PC-9 (cell line): ENCODE results near the gene REXO5. TPM values are rescaled to one million over a fixed set of nuclear protein-coding genes. Genes with fewer than 3 reads are reported as not detected.

Source experiments
- BruUV-seq: library from RNA; stranded (reverse); fragments of 400-500 nt; replicated peaks from 2 replicates; lab custom pipeline; 2021; lab: Mats Ljungman, UMichigan
- CTCF ChIA-PET: fragments of 300-600 bp; sonication (Branson Sonifier 250); formaldehyde crosslinking; loops from one replicate; lab custom pipeline; 2022; ENCODE audit warnings: antibody characterized with exemption; lab: Charles Lee
- POLR2A ChIA-PET: fragments of 300-600 bp; sonication (Branson Sonifier 250); formaldehyde crosslinking; loops from one replicate; lab custom pipeline; 2022; ENCODE audit warnings: antibody characterized with exemption; ENCODE audit not compliant: unreplicated experiment; lab: Charles Lee
- DNase-seq, 2 experiments: peaks; one replicate each; pipeline versions ENCODE4 v3.0.0 to v3.0.0-alpha.2; 2015 to 2022; ENCODE audit warnings: mixed read lengths in 1 of 2
- H2AFZ ChIP-seq: fragments of 200-600 bp; sonication (generic); 2 replicates; pipeline ENCODE4 v1.8.1; 2017; ENCODE audit warnings: antibody characterized with exemption
- H3F3A ChIP-seq: fragments of 200-600 bp; sonication (generic); 2 replicates; pipeline ENCODE4 v1.8.1; 2017; ENCODE audit warnings: antibody characterized with exemption, mild to moderate bottlenecking, low read depth; ENCODE audit not compliant: insufficient read depth
- H3K27ac ChIP-seq: fragments of 200-600 bp; sonication (generic); 2 replicates; pipeline ENCODE4 v1.6.1; 2016; ENCODE audit warnings: mixed run types
- H3K27me3 ChIP-seq: fragments of 200-600 bp; sonication (generic); 2 replicates; pipeline ENCODE4 v1.6.1; 2016; ENCODE audit warnings: low read depth, mixed run types; ENCODE audit not compliant: insufficient read depth
- H3K36me3 ChIP-seq: fragments of 200-600 bp; sonication (generic); 2 replicates; pipeline ENCODE4 v1.6.1; 2016; ENCODE audit warnings: low read depth, mixed run types
- H3K4me1 ChIP-seq: fragments of 200-600 bp; sonication (generic); replicated peaks from 2 replicates; pipeline ENCODE4 v1.6.1; 2016; ENCODE audit warnings: mixed run types; ENCODE audit not compliant: insufficient read depth
- H3K4me2 ChIP-seq: fragments of 200-600 bp; sonication (generic); 2 replicates; pipeline ENCODE4 v1.6.1; 2017; ENCODE audit warnings: mixed run types
- H3K4me3 ChIP-seq: fragments of 200-600 bp; sonication (generic); 2 replicates; pipeline ENCODE4 v1.6.1; 2016; ENCODE audit warnings: mixed run types
- H3K79me2 ChIP-seq: fragments of 200-600 bp; sonication (generic); 2 replicates; pipeline ENCODE4 v1.6.1; 2017; ENCODE audit warnings: low read depth, mixed run types
- H3K9me2 ChIP-seq: fragments of 200-600 bp; sonication (generic); 2 replicates; pipeline ENCODE4 v1.8.1; 2017; ENCODE audit warnings: mild to moderate bottlenecking; ENCODE audit not compliant: insufficient read depth
- H3K9me3 ChIP-seq: fragments of 200-600 bp; sonication (generic); 2 replicates; pipeline ENCODE4 v1.8.1; 2016; ENCODE audit warnings: low read depth; ENCODE audit not compliant: insufficient read depth
- H4K20me1 ChIP-seq: fragments of 200-600 bp; sonication (generic); 2 replicates; pipeline ENCODE4 v1.8.1; 2017; ENCODE audit not compliant: insufficient read depth
- EZH2 ChIP-seq: fragments of 200-600 bp; sonication (generic); IDR thresholded peaks from 2 replicates; pipeline ENCODE4 v1.8.0; 2017; ENCODE audit warnings: antibody characterized with exemption, low read depth
- intact Hi-C: fragments of 100-400 bp; cut with micrococcal nuclease; formaldehyde crosslinking; loops from one replicate; pipeline ENCODE4 v1.10.0; 2022; ENCODE audit not compliant: unreplicated experiment
- total RNA-seq: library from RNA; stranded (reverse); gene quantifications from 2 replicates; pipeline ENCODE4 v1.2.3, GENCODE V29; 2021
- TF ChIP-seq, protein P1 (sequence below): fragments of 200-600 bp; sonication (generic); conservative IDR thresholded peaks from 2 replicates; pipeline ENCODE4 v1.6.1; 2017; ENCODE audit warnings: mixed run types, antibody characterized with exemption, mild to moderate bottlenecking, moderate library complexity

Gene REXO5
- total RNA-seq, 1 experiment from 2014 or later, result 13.2 TPM

DNA sequence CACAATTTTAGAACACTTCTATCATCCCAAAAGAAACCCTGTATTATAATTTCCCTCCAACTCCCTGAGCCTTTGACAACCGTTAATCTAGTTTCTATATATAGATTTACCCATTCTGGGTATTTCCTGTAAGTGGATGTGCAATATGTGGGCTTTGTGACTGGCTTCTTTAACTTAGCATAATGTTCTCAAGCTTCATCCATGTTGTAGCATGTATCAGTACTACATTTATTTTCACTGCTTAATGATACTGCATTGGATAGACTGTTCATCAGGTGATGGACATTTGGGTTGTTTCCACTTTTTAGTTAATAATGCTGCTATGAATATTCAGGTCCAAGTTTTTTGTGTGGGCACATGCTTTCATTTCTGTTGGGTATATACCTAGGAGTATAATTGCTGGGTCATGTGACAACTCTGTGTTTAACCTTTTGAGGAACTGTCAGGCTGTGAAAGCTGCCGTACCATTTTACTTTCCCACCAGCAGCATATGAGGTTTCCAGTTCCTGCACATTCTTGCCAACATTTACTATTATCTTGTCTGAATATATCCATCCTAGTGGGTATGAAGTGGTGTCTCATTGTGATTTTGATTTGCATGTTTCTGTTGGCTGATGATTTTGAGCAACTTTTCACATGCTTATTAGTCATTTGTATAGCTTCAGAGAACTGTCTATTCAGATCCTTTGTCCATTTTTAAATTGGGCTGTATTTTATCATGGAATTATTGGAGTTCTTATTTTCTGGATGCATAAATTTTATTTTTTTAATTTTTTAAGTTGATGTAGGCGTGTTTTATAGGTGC, 16.4 kb downstream of the REXO5 start:
- no peaks in the 10 kb centered on the region; the same call in 1 of the 2 replicates for H3F3A ChIP-seq
- CTCF ChIA-PET, result no interaction called here
- POLR2A ChIA-PET, result no interaction called here
- TF ChIP-seq, protein P1, sequence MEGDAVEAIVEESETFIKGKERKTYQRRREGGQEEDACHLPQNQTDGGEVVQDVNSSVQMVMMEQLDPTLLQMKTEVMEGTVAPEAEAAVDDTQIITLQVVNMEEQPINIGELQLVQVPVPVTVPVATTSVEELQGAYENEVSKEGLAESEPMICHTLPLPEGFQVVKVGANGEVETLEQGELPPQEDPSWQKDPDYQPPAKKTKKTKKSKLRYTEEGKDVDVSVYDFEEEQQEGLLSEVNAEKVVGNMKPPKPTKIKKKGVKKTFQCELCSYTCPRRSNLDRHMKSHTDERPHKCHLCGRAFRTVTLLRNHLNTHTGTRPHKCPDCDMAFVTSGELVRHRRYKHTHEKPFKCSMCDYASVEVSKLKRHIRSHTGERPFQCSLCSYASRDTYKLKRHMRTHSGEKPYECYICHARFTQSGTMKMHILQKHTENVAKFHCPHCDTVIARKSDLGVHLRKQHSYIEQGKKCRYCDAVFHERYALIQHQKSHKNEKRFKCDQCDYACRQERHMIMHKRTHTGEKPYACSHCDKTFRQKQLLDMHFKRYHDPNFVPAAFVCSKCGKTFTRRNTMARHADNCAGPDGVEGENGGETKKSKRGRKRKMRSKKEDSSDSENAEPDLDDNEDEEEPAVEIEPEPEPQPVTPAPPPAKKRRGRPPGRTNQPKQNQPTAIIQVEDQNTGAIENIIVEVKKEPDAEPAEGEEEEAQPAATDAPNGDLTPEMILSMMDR, result no peak
- TF ChIP-seq EZH2, result no peak
- H3K4me3 ChIP-seq, result no peak overlapping the region
- no peaks in the 10 kb centered on the region for H4K20me1 ChIP-seq
- no peak overlapping the region for H3K4me2 ChIP-seq
- H3K4me1 ChIP-seq, result no peaks in the 10 kb centered on the region
- H3K9me3 ChIP-seq, result no peaks in the 10 kb centered on the region
- BruUV-seq, result no TSS peak
- H3K27ac ChIP-seq, result no peak overlapping the region
- H3K9me2 ChIP-seq, result no peaks in the 10 kb centered on the region
- no peaks in the 10 kb centered on the region for H3K79me2 ChIP-seq
- no peak overlapping the region for H2AFZ ChIP-seq
- peaks cover 3% of the 10 kb centered on the region; the same call in 1 of the 2 replicates for H3K36me3 ChIP-seq
- no peaks in the 10 kb centered on the region for H3K27me3 ChIP-seq
- intact Hi-C loops, result no loop called here
- DNase-seq, result no peak

GRCh38 chr16:20826039-20826566, 19.8 kb downstream of the REXO5 start:
- no peaks in the 10 kb centered on the region; the same call in 1 of the 2 replicates for H3F3A ChIP-seq
- H3K4me3 ChIP-seq, result no peak overlapping the region
- BruUV-seq, result no TSS peak
- H3K36me3 ChIP-seq, result peaks cover 3% of the 10 kb centered on the region; the same call in 1 of the 2 replicates
- ChIA-PET POLR2A (no interaction called here), CTCF (no interaction called here)
- no peaks in the 10 kb centered on the region for H3K27me3 ChIP-seq
- no peaks in the 10 kb centered on the region for H3K9me2 ChIP-seq
- H4K20me1 ChIP-seq, result no peaks in the 10 kb centered on the region
- TF ChIP-seq EZH2, result no peak
- TF ChIP-seq, protein P1, result no peak
- intact Hi-C loops, result no loop called here
- no peak overlapping the region for H3K4me2 ChIP-seq
- H3K9me3 ChIP-seq, result no peaks in the 10 kb centered on the region
- no peaks in the 10 kb centered on the region for H3K4me1 ChIP-seq
- H3K79me2 ChIP-seq, result no peaks in the 10 kb centered on the region
- H3K27ac ChIP-seq, result no peak overlapping the region
- no peak overlapping the region for H2AFZ ChIP-seq
- no peak for DNase-seq

DNA sequence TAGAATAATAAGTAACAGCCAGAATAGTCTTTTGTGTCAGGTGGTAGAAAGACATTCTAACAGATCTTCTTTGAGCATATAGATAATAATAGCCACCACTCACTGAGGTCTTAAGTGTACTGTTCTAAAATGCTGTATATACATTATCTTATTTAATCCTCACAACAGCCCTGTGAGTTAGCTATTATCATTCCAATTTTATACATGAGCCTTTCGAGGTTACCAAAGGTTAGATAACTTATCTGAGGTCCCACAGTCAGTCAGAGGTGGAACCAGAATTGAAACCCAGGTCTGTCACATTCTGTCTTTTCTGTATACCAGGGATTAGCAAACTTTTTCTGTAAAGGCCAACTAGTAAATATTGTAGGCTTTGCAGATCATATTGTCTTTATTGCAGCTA, 23.2 kb downstream of the REXO5 start:
- no peak for DNase-seq
- Histone ChIP-seq H3K9me3 (no peaks in the 10 kb centered on the region), H3K4me1 (no peaks in the 10 kb centered on the region), H4K20me1 (no peaks in the 10 kb centered on the region), H3K27ac (no peak overlapping the region), H3K36me3 (peaks cover 3% of the 10 kb centered on the region; the same call in 1 of the 2 replicates), H3K4me3 (no peak overlapping the region), H3K27me3 (no peaks in the 10 kb centered on the region), H2AFZ (no peak overlapping the region), H3K9me2 (no peaks in the 10 kb centered on the region), H3K79me2 (no peaks in the 10 kb centered on the region), H3F3A (no peaks in the 10 kb centered on the region), H3K4me2 (no peak overlapping the region)
- BruUV-seq, result no TSS peak
- intact Hi-C loops, result no loop called here
- CTCF ChIA-PET, result no interaction called here
- no peak for TF ChIP-seq EZH2
- TF ChIP-seq, protein P1, result no peak
- POLR2A ChIA-PET, result no interaction called here
